Activated naive CD4-positive, alpha-beta T cell treated with anti-CD3 and anti-CD28 coated beads, Interleukin-2, amount 50 U/mL, for 16 hours (primary cell): Measurements from ENCODE around the gene EYA2.

Experiments used
- DNase-seq: peaks from one replicate; pipeline ENCODE4 v3.0.0-alpha.2; 2020

Gene EYA2

GRCh38 chr20:46933150-46933549, 38.5 kb downstream of the EYA2 start:
- no peak for DNase-seq

DNA sequence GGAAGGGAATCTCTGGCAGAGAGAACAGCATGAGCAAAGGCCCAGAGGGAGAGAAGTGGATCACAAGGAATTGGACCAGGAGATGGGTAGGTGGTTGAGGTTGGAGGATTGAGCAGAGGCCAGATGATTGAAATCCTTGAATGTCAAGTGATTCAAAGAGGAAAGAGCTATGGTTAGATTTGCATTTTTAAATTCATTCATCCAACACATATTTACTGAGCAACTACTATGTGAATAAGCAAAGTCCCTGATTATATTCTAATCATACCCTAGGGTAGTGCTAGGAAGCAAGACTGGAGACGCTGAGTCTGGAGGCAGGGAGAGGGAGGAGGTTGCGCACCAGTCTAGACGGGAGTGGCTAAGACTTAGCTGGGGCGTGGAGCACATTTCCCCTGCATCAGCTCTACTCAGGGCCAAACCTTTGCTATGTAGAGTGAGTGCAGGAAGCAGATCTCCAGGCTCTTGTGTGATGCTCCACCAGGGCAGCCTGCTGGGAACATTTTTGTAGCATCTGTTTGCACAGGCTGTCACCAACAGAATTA, 40.2 kb downstream of the EYA2 start:
- no peak for DNase-seq

DNA sequence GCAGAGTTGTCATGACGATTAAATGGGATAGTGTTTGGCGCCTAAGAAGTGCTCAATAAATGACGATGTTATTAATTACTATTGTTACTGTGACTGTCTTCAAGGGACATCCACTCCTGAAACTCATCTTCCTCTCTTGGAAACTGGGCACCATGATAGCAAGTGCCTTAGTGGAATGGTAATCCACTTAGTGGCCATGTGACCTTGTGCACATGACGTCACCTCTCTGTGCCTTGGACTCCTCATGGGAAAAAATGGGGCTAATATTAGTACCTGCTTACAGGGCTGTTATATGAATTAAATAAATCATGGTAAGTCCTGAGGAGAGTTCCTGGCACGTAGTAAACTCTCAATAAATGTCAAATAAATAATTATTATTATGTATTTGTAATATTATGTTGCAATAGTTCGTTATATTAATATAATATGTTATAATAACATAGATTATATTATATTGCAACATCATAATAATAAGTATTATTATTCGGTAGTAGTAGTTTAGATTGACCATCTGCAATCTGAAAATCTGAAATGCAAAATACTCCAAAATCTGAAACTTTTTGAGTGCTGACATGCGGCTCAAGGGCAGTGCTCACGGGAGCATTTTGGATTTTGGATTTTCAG, 40.9 kb downstream of the EYA2 start:
- no peak for DNase-seq

DNA sequence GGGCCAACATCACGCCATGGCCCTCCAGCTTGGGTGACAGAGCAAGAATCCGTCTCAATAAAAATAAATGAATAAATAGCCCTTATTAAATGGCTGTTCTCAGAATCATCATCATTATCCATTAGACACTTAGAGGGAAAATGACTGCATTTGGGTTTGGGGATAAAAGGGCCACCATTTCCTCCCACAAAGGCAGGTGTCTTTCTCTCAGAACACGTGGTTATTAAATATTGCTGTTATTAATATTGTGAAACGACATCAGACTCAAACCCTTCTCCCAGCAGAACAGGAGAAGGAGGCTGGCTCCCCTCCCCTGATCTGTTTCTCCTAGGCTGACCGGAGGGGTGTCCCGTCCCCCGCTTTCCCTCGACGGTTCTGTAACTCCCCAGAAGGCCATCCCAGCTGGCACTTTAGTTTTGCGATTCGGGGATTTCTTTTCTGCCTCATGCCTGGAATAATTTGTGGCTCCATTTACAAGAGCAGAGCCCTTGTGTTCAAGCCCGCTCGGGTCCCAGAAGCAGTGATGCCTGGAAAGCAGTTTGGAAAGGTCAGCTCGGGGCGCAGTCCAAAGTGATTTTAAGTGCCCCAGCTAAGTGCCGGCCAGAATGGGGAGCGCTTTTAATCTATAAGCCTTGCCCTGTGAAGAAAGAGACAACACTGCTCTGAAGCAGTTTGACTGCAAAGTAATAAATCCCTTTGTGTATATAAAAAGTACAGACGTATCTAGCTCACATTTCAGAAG, 41.9 kb downstream of the EYA2 start:
- DNase-seq = no peak

- no peak for DNase-seq
Observed at GRCh38 chr20:46937157-46937523, 42.5 kb downstream of the EYA2 start.

DNA sequence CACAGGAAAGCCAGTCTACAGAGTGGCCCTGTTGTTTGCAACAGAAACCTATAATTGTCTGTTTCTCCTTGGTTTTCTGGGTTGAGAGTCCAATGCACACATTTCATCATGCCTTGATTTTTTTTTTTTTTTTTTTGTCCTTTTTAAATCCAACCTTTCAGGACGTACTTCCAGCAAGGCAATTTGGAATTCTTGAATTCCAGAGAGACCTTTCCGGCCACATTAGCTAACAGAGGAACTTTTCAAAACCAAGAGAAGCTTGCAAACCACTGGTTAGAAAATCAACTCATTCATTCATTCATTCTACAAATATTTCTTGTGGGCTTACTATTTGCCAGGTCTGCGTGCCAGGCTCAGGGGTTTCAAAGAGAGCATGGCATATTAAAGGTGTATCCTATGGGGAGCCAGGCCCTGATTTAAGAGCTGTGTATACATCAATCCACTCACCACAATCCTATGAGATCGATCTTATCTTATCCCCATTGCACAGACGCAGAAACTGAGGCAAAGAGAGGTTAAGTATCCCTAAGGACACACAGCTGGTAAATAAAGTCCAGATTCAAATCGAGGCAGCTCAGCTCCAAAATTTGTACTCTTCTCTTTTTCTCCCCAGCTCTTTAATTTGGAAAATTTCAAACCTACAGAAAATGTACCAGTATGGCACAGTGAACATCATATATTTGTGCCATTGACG, 43.0 kb downstream of the EYA2 start:
- no peak for DNase-seq

DNA sequence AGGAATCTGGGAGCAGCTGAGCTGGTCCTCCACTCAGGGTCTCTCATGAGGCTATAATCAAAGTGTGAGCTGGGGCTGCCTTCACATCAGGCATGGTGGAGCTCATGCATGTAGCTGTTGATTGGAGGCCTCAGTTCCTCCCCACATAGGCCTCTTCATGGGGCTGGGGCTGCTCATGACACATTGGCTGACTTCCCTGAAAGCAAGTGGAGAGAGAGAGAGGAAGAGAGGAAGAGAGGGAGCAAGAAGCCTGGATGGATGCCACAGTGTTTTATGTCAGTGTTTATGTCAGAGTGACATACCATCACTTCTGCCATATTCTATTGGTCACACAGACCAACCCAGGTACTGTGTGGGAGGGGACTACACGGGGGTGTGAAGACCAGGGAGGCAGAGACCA, 43.8 kb downstream of the EYA2 start:
- no peak for DNase-seq

- DNase-seq = no peak
Observed at GRCh38 chr20:46939031-46939965, 44.7 kb downstream of the EYA2 start.

- no peak for DNase-seq
Observed at GRCh38 chr20:46940616-46941015, 46.0 kb downstream of the EYA2 start.

DNA sequence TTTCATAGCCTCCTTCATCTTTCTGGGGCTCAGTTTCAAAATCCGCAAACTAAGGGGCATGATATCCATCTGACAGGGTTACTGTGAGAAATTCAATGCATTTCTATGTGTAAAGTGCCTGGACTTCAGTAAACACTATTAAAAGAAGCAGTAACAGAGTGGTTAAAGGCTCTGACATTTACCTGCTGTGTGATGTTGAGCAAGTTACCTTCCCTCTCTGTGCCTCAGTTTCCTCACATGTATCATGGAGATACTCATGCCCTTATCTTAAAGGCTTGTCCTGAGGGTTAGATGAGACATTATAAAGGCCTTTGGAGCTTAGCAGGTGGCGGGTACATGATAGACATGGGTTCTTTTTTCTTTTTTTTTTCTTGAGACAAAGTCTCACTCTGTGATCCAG, 46.8 kb downstream of the EYA2 start:
- DNase-seq = no peak

DNA sequence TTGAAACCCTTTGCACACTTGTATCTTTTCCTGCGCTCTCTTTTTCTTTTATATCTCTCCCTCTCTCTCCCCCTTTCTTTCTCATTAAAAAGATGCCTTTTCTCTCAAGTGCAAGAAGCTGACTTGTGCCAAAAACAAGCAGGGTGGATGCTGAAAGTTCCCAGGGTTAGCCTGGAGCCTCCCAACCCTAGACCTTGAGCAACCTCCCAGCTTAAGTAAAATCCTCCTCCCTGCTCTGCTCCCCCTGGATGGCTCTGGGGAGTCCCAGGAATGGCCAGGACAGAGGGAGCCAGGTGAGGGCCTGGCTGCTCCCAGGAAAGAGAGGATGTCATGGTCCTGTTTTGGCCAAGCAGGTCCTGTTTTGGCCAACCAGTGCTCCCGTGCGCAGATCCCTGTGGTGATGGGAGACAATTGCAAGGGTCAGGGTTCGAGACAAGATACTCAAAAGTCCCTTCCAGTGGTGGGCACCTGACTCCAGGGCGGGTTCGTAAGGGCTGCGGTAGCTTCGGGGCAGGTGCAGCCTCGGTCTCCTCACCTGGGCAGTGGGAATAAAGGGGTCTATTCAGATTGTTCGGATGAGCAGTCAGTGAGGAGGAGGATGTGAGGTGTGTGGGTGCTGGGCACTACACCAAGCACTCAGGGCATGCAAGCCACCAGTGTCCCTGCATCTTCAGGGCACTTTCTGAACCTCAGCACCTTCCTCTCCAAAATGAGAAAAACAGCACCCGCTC, 49.4 kb downstream of the EYA2 start:
- DNase-seq = no peak

DNA sequence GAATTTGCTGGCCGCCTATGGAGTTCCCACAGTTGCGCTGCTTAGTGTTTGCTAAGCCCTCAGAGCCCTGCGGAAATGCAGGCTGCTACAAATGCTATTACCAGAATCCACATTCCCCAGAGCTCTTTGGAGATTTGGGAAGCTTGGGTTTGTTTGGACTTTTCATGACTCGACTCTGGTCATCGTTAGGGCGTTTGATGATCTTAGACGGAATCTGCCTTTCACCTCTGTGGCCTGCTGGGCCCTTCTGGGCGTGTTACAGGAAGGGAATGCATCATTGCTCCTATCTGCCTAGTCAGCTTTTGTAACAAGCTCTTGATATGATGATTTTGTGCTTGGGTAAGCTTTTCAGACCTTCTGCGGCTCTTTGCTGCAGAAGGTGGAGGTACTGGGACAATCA, 50.8 kb downstream of the EYA2 start:
- no peak for DNase-seq

DNA sequence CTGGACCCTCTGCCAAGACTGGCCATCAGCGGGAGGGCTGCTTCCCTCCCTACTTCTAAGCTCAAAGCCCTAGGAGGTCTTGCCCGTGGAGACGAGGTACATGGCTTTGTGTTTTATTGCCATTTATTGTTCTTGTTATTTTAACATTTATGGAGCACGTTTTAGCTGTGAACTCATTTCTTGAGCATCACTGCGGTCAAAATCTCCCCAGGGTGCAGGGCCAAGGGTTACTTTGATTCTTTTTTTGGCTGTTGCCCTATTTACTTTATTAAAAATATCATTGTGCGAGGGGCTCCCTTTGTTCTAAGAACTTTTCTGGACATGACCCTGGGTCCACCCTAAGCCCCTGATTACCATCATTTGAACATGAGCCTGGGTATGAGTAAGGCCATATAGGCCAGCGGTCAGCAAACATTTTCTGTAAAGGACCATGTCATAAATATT, 51.6 kb downstream of the EYA2 start:
- no peak for DNase-seq

DNA sequence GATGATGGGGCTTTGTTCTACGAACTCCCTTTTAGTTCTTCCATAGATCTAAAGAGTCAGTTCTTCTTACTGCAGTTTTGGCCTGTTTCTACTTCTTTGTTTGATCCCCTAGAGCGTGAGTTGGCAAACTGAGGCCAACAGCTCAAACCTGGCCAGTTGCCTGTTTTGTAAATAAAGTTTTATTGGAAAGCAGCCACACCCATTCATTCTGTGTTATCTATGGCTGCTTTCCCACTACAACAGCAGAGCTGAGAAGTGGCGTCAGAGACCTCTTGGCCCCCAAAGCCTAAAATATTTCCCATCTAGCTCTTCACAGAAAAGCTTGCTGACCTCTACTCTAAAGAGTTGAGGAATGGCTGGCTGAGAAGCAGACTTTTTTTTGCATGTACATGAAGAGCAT, 52.2 kb downstream of the EYA2 start:
- no peak for DNase-seq

DNA sequence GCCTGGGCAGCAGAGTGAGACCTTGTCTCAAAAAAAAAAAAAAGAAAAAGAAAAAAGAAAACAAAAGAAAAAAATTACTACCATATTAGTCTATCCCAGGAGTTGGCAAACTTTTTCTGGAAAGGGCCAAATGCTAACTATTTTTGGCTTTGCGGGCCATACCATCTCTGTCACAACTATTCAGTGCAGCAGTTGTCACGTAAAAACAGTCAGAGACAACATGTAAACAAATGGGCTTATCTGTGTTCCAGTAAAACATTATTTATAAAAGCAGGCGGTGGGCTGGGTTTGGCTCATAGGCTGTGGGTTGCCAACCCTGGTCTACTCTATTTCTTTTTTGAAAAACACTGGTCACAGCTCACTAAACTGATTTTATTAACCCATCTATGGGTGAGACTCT, 53.4 kb downstream of the EYA2 start:
- no peak for DNase-seq

DNA sequence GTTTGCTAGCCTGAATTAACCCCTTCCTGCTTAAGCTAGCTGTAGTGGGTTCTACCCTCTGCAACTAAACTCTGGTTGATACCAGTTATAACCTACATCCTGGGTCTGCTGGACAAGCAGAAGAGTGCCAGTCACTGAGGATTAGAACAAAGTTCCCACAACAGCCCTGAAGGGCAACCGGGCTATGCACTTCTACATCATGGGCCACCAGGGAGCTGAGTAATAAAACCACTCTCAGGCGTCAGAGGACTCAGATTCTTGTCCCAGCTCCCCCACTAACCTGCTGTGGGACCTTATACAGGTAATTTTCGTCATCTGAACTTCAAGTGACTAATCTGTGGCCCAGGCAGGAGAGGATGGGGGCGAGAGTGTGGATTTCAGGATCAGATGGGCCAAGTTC, 56.8 kb downstream of the EYA2 start:
- DNase-seq = no peak

GRCh38 chr20:46951840-46952497, 57.3 kb downstream of the EYA2 start:
- DNase-seq = no peak

DNA sequence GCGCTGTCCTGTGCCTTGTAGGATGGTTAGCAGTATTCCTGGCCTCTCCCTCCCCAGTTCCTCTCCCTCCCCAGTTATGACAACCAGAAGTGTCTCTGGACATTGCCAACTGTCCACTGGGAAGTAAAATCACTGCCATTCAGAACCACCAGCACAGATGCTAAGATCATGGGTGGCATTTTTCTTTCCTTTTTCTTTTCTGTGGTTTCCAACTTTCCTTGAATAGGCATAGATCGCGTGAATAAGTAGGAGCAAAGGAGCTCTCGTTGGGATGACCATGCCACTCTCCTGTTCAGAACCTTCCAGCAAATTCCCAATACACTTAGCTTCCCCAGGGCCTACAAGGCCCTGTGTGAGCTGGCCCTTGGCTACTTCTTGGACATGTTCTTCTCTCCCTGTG, 59.0 kb downstream of the EYA2 start:
- no peak for DNase-seq

- no peak for DNase-seq
Observed at GRCh38 chr20:46954490-46955038, 59.9 kb downstream of the EYA2 start.

DNA sequence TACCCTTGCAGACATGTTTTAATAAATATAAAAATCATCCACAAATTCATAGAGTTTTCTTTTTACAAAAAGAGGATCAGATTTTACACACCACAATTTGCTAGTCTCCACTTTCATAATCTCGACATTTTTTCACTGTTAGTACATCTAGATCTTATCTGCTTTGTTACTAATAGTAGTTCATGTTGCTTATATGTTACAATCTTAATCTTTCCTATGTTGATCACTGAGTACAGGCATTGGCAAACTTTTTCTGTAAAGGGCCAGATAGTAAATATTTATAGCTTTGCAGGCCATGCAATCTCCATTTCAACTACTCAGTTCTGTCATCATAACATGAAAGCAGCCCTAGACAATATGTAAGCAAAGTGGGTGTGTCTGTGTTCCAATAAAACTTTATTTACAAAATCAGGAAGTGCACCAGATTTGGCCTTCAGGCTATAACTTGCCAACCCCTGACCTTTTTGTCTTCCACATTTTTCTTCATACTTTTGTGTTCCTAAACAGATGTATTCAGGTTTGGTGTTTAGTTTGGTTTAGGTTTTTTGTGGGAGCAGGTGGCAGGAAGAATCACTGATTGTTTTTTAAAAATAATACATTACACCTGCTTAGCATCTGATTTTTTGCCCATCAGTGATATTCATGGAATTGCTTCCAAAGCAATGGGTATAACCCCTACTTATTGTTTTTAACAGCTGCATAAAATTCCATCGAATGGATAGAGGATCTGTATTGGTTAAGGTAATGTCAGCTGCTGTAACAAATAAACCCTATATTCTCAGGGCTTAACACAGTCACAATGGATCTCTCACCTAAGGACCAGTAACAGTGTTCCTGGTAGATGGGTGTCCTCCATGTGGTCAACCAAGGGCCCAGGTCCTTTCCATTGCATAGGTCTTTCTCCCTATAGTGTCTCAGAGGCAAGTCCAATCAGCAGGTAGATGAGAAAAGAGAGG, 61.2 kb downstream of the EYA2 start:
- DNase-seq = no peak
